ENCODE results near the gene ST14.

- TF ChIP-seq CTCF (IDR thresholded peaks at IDR 0.05) (no peak), POLR2A (IDR thresholded peaks at IDR 0.05) (no peak)
Observed at GRCh38 chr11:130219148-130219547, 59.6 kb downstream of the ST14 start.
